H1 (cell line): ENCODE results near the gene FHIT. TPM values are rescaled to one million over a fixed set of nuclear protein-coding genes. Genes with fewer than 3 reads are reported as not detected.

Experiments used
- CTCF ChIA-PET: fragments of 300-600 bp; sonication (Branson Sonifier 250); formaldehyde crosslinking; loops from one replicate; lab custom pipeline; 2021; ENCODE audit not compliant: partially characterized antibody; lab: Charles Lee
- POLR2A ChIA-PET: fragments of 300-600 bp; sonication (Branson Sonifier 250); formaldehyde crosslinking; loops from one replicate; lab custom pipeline; 2021; ENCODE audit warnings: inconsistent platforms; ENCODE audit not compliant: partially characterized antibody; lab: Charles Lee
- DNase-seq, 2 experiments: peaks; one replicate each; pipeline versions ENCODE4 v3.0.0 to v3.0.0-alpha.2; 2010 to 2022; ENCODE audit warnings: low spot score in 2 of 2, low read depth in 1 of 2, mixed read lengths in 1 of 2
- FAIRE-seq: peaks from 2 replicates; lab custom pipeline; 2011; peaks lifted over from hg19 to GRCh38; lab: Jason Lieb, UNC
- H2AFZ ChIP-seq: 2 replicates; pipeline ENCODE4 v1.8.1; 2012; ENCODE audit warnings: low read length, inconsistent platforms
- H2AK5ac ChIP-seq: 2 replicates; pipeline ENCODE4 v1.6.1; 2013; ENCODE audit warnings: low read depth, low read length
- H2BK120ac ChIP-seq: replicated peaks from 2 replicates; pipeline ENCODE3; 2013; ENCODE audit warnings: low read depth, low read length, inconsistent platforms
- H2BK12ac ChIP-seq: 2 replicates; pipeline ENCODE4 v1.6.1; 2013; ENCODE audit warnings: low read depth, low read length
- H2BK15ac ChIP-seq: 2 replicates; pipeline ENCODE4 v1.6.1; 2013; ENCODE audit warnings: low read length
- H2BK20ac ChIP-seq: 2 replicates; pipeline ENCODE4 v1.6.1; 2013; ENCODE audit warnings: low read length
- H2BK5ac ChIP-seq: 2 replicates; pipeline ENCODE4 v1.6.1; 2013; ENCODE audit warnings: low read depth, low read length
- H3K14ac ChIP-seq: 2 replicates; pipeline ENCODE4 v1.6.1; 2013; ENCODE audit warnings: inconsistent platforms; ENCODE audit not compliant: insufficient read length
- H3K18ac ChIP-seq: 2 replicates; pipeline ENCODE4 v1.6.1; 2013; ENCODE audit warnings: low read length; ENCODE audit errors: extremely low read depth
- H3K23ac ChIP-seq: 2 replicates; pipeline ENCODE4 v1.6.1; 2013; ENCODE audit warnings: inconsistent platforms; ENCODE audit not compliant: insufficient read length
- H3K23me2 ChIP-seq: 2 replicates; pipeline ENCODE4 v1.6.1; 2013; ENCODE audit warnings: low read depth, low read length
- H3K27ac ChIP-seq: 2 replicates; pipeline ENCODE4 v1.6.1; 2011; ENCODE audit warnings: low read depth, low read length, inconsistent platforms
- H3K27me3 ChIP-seq, 4 experiments: replicated peaks in 1 of 4; 1 replicate in 1 of 4; 2 replicates in 3 of 4; pipeline versions ENCODE4 v1.6.1 to v1.8.1; 2011 to 2013; ENCODE audit warnings: low read length in 3 of 4, mild to moderate bottlenecking in 3 of 4, inconsistent platforms in 2 of 4, mixed read lengths in 2 of 4, moderate library complexity in 1 of 4; ENCODE audit not compliant: control insufficient read depth in 3 of 4, insufficient read depth in 3 of 4; ENCODE audit errors: extremely low read depth in 1 of 4
- H3K36me3 ChIP-seq, 4 experiments: 2 replicates each; pipeline versions ENCODE4 v1.6.1 to v1.8.1; 2011 to 2013; ENCODE audit warnings: mild to moderate bottlenecking in 4 of 4, low read length in 3 of 4, moderate library complexity in 2 of 4, control low read depth in 1 of 4, inconsistent platforms in 1 of 4; ENCODE audit not compliant: insufficient read depth in 4 of 4, control insufficient read depth in 2 of 4
- H3K4ac ChIP-seq: replicated peaks from 2 replicates; pipeline ENCODE3; 2013; ENCODE audit warnings: low read length, low read depth, mixed read lengths, inconsistent platforms; ENCODE audit not compliant: insufficient read length
- H3K4me1 ChIP-seq, 4 experiments: replicated peaks in 1 of 4; 1 replicate in 1 of 4; 2 replicates in 3 of 4; pipeline versions ENCODE4 v1.6.1 to v1.8.1; 2011 to 2013; ENCODE audit warnings: low read length in 3 of 4, inconsistent platforms in 2 of 4, mixed read lengths in 1 of 4; ENCODE audit not compliant: insufficient read depth in 4 of 4, control insufficient read depth in 3 of 4
- H3K4me2 ChIP-seq, 2 experiments: 2 replicates each; pipeline versions ENCODE4 v1.6.1 to v1.8.1; 2011 to 2013; ENCODE audit warnings: low read depth in 2 of 2, low read length in 2 of 2, control low read depth in 1 of 2, inconsistent platforms in 1 of 2, mild to moderate bottlenecking in 1 of 2; ENCODE audit not compliant: insufficient read depth in 1 of 2
- H3K4me3 ChIP-seq, 4 experiments: fragments of 200-600, 300-600 bp in 1 of 4; sonication (generic), shearing (Covaris generic), sonication (Bioruptor Twin) in 1 of 4; 2 replicates each; pipeline versions ENCODE4 v1.5.1 to v1.8.1; 2011 to 2016; ENCODE audit warnings: low read length in 4 of 4, low read depth in 3 of 4, control low read depth in 2 of 4, inconsistent platforms in 2 of 4, mild to moderate bottlenecking in 2 of 4, mixed read lengths in 1 of 4, moderate library complexity in 1 of 4; ENCODE audit not compliant: insufficient read depth in 2 of 4; ENCODE audit errors: extremely low read depth in 1 of 4
- H3K56ac ChIP-seq: replicated peaks from 2 replicates; pipeline ENCODE3; 2013; ENCODE audit warnings: low read depth, mild to moderate bottlenecking, mixed read lengths, low read length, inconsistent platforms; ENCODE audit not compliant: insufficient read length
- H3K79me1 ChIP-seq: 2 replicates; pipeline ENCODE4 v1.6.1; 2013; ENCODE audit warnings: low read depth, low read length, control low read depth
- H3K79me2 ChIP-seq, 2 experiments: 2 replicates each; pipeline versions ENCODE4 v1.6.1 to v1.8.1; 2012 to 2013; ENCODE audit warnings: low read length in 2 of 2, mild to moderate bottlenecking in 2 of 2, inconsistent platforms in 1 of 2; ENCODE audit not compliant: insufficient read depth in 2 of 2, control insufficient read depth in 1 of 2
- H3K9ac ChIP-seq, 4 experiments: replicated peaks in 1 of 4; 1 replicate in 1 of 4; 2 replicates in 3 of 4; pipeline versions ENCODE4 v1.6.1 to v1.8.1; 2011 to 2013; ENCODE audit warnings: low read depth in 3 of 4, low read length in 3 of 4, control low read depth in 2 of 4, mild to moderate bottlenecking in 2 of 4, moderate library complexity in 2 of 4, inconsistent platforms in 1 of 4; ENCODE audit errors: extremely low read depth in 1 of 4
- H3K9me3 ChIP-seq, 2 experiments: 2 replicates each; pipeline versions ENCODE4 v1.6.1 to v1.8.1; 2012 to 2013; ENCODE audit warnings: mild to moderate bottlenecking in 2 of 2, moderate library complexity in 2 of 2, control low read depth in 1 of 2, inconsistent platforms in 1 of 2, low read depth in 1 of 2, low read length in 1 of 2, mixed read lengths in 1 of 2; ENCODE audit not compliant: insufficient read depth in 2 of 2
- H4K20me1 ChIP-seq, 2 experiments: replicated peaks in 1 of 2; 2 replicates each; pipeline versions ENCODE3 to v1.8.1; 2011 to 2013; ENCODE audit warnings: inconsistent platforms in 2 of 2, low read length in 2 of 2, mild to moderate bottlenecking in 1 of 2; ENCODE audit not compliant: insufficient read depth in 2 of 2, control insufficient read depth in 1 of 2
- H4K5ac ChIP-seq: 2 replicates; pipeline ENCODE4 v1.6.1; 2013; ENCODE audit warnings: low read length, low read depth, mixed read lengths, inconsistent platforms; ENCODE audit not compliant: insufficient read length
- H4K8ac ChIP-seq: 2 replicates; pipeline ENCODE4 v1.8.0; 2013; ENCODE audit warnings: mild to moderate bottlenecking, moderate library complexity, low read length, inconsistent platforms; ENCODE audit not compliant: insufficient read depth; ENCODE audit errors: extremely low read depth
- H4K91ac ChIP-seq: replicated peaks from 2 replicates; pipeline ENCODE3; 2013; ENCODE audit warnings: low read length, mixed read lengths, inconsistent platforms; ENCODE audit not compliant: insufficient read length
- ATF2 ChIP-seq: IDR thresholded peaks from 2 replicates; pipeline ENCODE4 v1.6.1; 2012; ENCODE audit warnings: low read length, inconsistent platforms
- CBX5 ChIP-seq: fragments of 300-800, 300-1000 bp; sonication (generic); IDR thresholded peaks from 2 replicates; pipeline ENCODE4 v1.7.1; 2016; ENCODE audit warnings: antibody characterized with exemption, low read length, low read depth
- JUN ChIP-seq: IDR thresholded peaks from 2 replicates; pipeline ENCODE4 v1.6.1; 2011; ENCODE audit warnings: low read depth, mild to moderate bottlenecking, improper control_type of control experiment, low read length
- POLR2A ChIP-seq, 2 experiments: IDR thresholded peaks; 1 replicate in 1 of 2; 2 replicates in 1 of 2; pipeline ENCODE4 v1.6.1; 2011; ENCODE audit warnings: low read depth in 2 of 2, low read length in 2 of 2, mild to moderate bottlenecking in 2 of 2; ENCODE audit errors: control extremely low read depth in 1 of 2
- RNF2 ChIP-seq: fragments of 200-900, 300-1000 bp; sonication (generic); IDR thresholded peaks from 2 replicates; pipeline ENCODE4 v1.7.1; 2016; ENCODE audit warnings: borderline replicate concordance, low read depth, mild to moderate bottlenecking, antibody characterized with exemption, low read length; ENCODE audit not compliant: poor library complexity, severe bottlenecking; ENCODE audit errors: missing control alignments
- SP1 ChIP-seq: IDR thresholded peaks from 2 replicates; pipeline ENCODE4 v1.6.1; 2011; ENCODE audit warnings: low read depth, low read length
- YY1 ChIP-seq: IDR thresholded peaks from 2 replicates; pipeline ENCODE4 v1.6.1; 2011; ENCODE audit warnings: low read depth, mild to moderate bottlenecking, low read length
- WGBS, 2 experiments: shearing (Covaris generic) in 1 of 2; methylation state at CpG; one replicate each; pipeline versions ENCODE4 v1.1.6 to v1.1.7; 2013 to 2015; ENCODE audit warnings: low lambda C conversion rate in 2 of 2, mixed read lengths in 2 of 2, inconsistent platforms in 1 of 2, low coverage in 1 of 2, missing lambda C conversion rate in 1 of 2; ENCODE audit not compliant: insufficient replicate concordance in 2 of 2, insufficient coverage in 1 of 2, insufficient read length in 1 of 2; ENCODE audit errors: extremely low coverage in 1 of 2, missing lambda C conversion rate in 1 of 2; 5-methylcytosine and 5-hydroxymethylcytosine counted together
- polyA plus RNA-seq, 7 experiments: library from polyadenylated mRNA; depleted of rRNA in 3 of 7; stranded (reverse) in 5 of 7; unstranded in 2 of 7; fragments of >200 nt in 5 of 7; fragments of 200-250 nt in 2 of 7; gene quantifications; 1 replicate in 5 of 7; 2 replicates in 1 of 7; 4 replicates in 1 of 7; pipeline versions ENCODE4 v1.2.1 to v1.2.3, GENCODE V29; 2011 to 2013; ENCODE audit warnings: missing spikeins in 2 of 7, mixed read lengths in 2 of 7
- total RNA-seq: library from RNA; stranded (reverse); fragmentation: NEBNext Ultra II Directional; extraction: Animal tissue kit (Norgen Biotek cat#: 25700); gene quantifications from 2 replicates; pipeline ENCODE4 v1.2.1, GENCODE V29; 2021
- TF ChIP-seq, protein P1 (sequence below): IDR thresholded peaks from 2 replicates; pipeline ENCODE4 v1.6.1; 2012; ENCODE audit warnings: inconsistent platforms

Gene FHIT
- total and polyA plus RNA-seq, 2 of the 8 experiments (the other 6 are each of a cell fraction or from before 2014, with no cell fraction given), result 1.2 to 3.2 TPM

DNA sequence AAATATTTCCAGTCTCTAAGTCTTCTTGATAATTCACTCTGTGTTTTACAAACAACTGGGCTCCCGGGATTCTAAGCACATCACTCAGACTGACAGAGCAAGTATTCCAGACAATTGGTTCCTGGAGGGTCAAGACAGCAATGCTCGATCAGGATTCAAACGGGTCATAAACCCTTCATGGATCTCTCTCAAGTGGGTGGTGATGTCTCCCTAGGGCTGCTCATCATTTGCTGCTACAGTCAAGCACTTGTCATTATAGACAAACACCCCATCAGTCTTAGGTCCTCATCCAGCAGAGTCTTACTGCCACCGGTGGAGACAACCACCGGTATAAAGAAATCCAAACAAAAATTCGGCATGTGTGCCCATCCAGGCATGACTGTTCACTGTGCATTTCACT is 921.1 kb downstream of the FHIT start:
- no peak overlapping the region for H2AFZ ChIP-seq
- H2BK120ac ChIP-seq, result no peak overlapping the region
- no peak overlapping the region for H2BK15ac ChIP-seq
- no peaks in the 10 kb centered on the region for H3K9me3 ChIP-seq
- CTCF ChIA-PET, result no interaction called here
- no peaks in the 10 kb centered on the region for H3K23me2 ChIP-seq
- H3K27ac ChIP-seq, result no peak overlapping the region
- no peak overlapping the region for H2BK5ac ChIP-seq
- H4K8ac ChIP-seq, result no peak overlapping the region
- no peak overlapping the region for H3K23ac ChIP-seq
- no peak for FAIRE-seq
- no peak overlapping the region for H2AK5ac ChIP-seq
- no peak overlapping the region for H3K4ac ChIP-seq
- H3K4me3 ChIP-seq, result no peak overlapping the region
- no peak overlapping the region for H2BK12ac ChIP-seq
- H3K9ac ChIP-seq, result no peak overlapping the region
- WGBS, 2 experiments, result 90% methylated on average over 6 of the region's 6 CpGs; no CpG with 5 or more reads in 1 of the 2 experiments
- POLR2A ChIA-PET, result no interaction called here
- no peak for TF ChIP-seq ATF2
- no peak for TF ChIP-seq POLR2A (IDR thresholded peaks at IDR 0.05; ENCODE audit: control extremely low read depth in 1 of 2, low read depth in 2 of 2, low read length in 2 of 2)
- TF ChIP-seq RNF2, result no peak
- TF ChIP-seq, protein P1, sequence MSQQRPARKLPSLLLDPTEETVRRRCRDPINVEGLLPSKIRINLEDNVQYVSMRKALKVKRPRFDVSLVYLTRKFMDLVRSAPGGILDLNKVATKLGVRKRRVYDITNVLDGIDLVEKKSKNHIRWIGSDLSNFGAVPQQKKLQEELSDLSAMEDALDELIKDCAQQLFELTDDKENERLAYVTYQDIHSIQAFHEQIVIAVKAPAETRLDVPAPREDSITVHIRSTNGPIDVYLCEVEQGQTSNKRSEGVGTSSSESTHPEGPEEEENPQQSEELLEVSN, result no peak
- TF ChIP-seq CBX5, result no peak
- TF ChIP-seq JUN, result no peak
- TF ChIP-seq SP1, result no peak
- TF ChIP-seq YY1, result no peak
- TF ChIP-seq, all 59 proteins: peak for 0
- Histone ChIP-seq H2BK20ac (no peak overlapping the region), H4K20me1 (no peaks in the 10 kb centered on the region), H3K27me3 (no peaks in the 10 kb centered on the region), H3K79me2 (no peaks in the 10 kb centered on the region), H3K56ac (no peak overlapping the region), H4K5ac (no peak overlapping the region), H3K36me3 (no peaks in the 10 kb centered on the region), H4K91ac (no peak overlapping the region), H3K4me2 (no peak overlapping the region), H3K4me1 (no peaks in the 10 kb centered on the region), H3K79me1 (no peaks in the 10 kb centered on the region), H3K18ac (no peak overlapping the region), H3K14ac (no peak overlapping the region)
- DNase-seq, result no peak
